Panc1 (cell line): ENCODE results near the gene FANK1. TPM values are rescaled to one million over a fixed set of nuclear protein-coding genes. Genes with fewer than 3 reads are reported as not detected.
A peak's percentile ranks its signal among the peaks of the same experiment; 100 is the strongest.
"Not testable (repeated sequence)": the region's sequence is repeated elsewhere in the genome, so short reads cannot be mapped to it uniquely, and the experiment has no call there.

Experiments used
- ATAC-seq: fragments of 200-7000 bp; cut with Tn5 transposase; 2 replicates; pipeline ENCODE4 v1.9.1; 2020; ENCODE audit warnings: mild to moderate bottlenecking, moderate library complexity
- BruUV-seq: library from RNA; stranded (reverse); fragments of 400-500 nt; replicated peaks from 2 replicates; lab custom pipeline; 2021; lab: Mats Ljungman, UMichigan
- CTCF ChIA-PET: fragments of 300-600 bp; sonication (Branson Sonifier 250); formaldehyde crosslinking; loops from one replicate; lab custom pipeline; 2022; ENCODE audit warnings: antibody characterized with exemption; lab: Charles Lee
- POLR2A ChIA-PET: fragments of 300-600 bp; sonication (Branson Sonifier 250); formaldehyde crosslinking; loops from one replicate; lab custom pipeline; 2022; ENCODE audit warnings: antibody characterized with exemption; lab: Charles Lee
- DNase-seq: peaks from one replicate; pipeline ENCODE4 v3.0.0-alpha.2; 2010; ENCODE audit warnings: low read depth, low spot score
- H3K27ac ChIP-seq: 2 replicates; pipeline ENCODE4 v1.5.1; 2011; ENCODE audit warnings: mild to moderate bottlenecking, low read length, inconsistent platforms
- H3K27me3 ChIP-seq: fragments of 200-500 bp; sonication (Bioruptor generic); 2 replicates; pipeline ENCODE4 v1.6.0; 2014; ENCODE audit warnings: low read length, inconsistent platforms; ENCODE audit not compliant: control insufficient read depth, insufficient read depth
- H3K36me3 ChIP-seq: fragments of 200-500 bp; sonication (Bioruptor generic); 2 replicates; pipeline ENCODE4 v1.5.1; 2014; ENCODE audit warnings: inconsistent platforms, mild to moderate bottlenecking, low read length, moderate library complexity; ENCODE audit not compliant: control insufficient read depth, insufficient read depth
- H3K4me1 ChIP-seq: 2 replicates; pipeline ENCODE4 v1.5.1; 2011; ENCODE audit warnings: inconsistent platforms, mild to moderate bottlenecking, low read length, moderate library complexity; ENCODE audit not compliant: control insufficient read depth, insufficient read depth
- H3K4me3 ChIP-seq, 2 experiments: 2 replicates each; pipeline ENCODE4 v1.5.1; 2011 to 2012; ENCODE audit warnings: low read depth in 2 of 2, low read length in 2 of 2, mild to moderate bottlenecking in 2 of 2, inconsistent platforms in 1 of 2, moderate library complexity in 1 of 2
- H3K9me3 ChIP-seq: fragments of 200-500 bp; sonication (Bioruptor generic); 2 replicates; pipeline ENCODE4 v1.5.1; 2014; ENCODE audit warnings: low read depth, mild to moderate bottlenecking, inconsistent platforms, low read length, moderate library complexity; ENCODE audit not compliant: control insufficient read depth, insufficient read depth
- CTCF ChIP-seq: fragments of 450-650 bp; IDR thresholded peaks from 2 replicates; pipeline ENCODE4 v1.5.1; 2017; ENCODE audit warnings: mild to moderate bottlenecking
- POLR2AphosphoS5 ChIP-seq: IDR thresholded peaks from 2 replicates; pipeline ENCODE4 v1.6.1; 2012; ENCODE audit warnings: mild to moderate bottlenecking, low read depth, low read length, moderate library complexity
- REST ChIP-seq, 2 experiments: IDR thresholded peaks; 2 replicates each; pipeline ENCODE4 v1.6.1; 2011 to 2012; ENCODE audit warnings: low read depth in 2 of 2, control low read depth in 1 of 2, low read length in 1 of 2, mild to moderate bottlenecking in 1 of 2, moderate library complexity in 1 of 2; ENCODE audit not compliant: insufficient read depth in 1 of 2
- SIN3A ChIP-seq: IDR thresholded peaks from 2 replicates; pipeline ENCODE4 v1.6.1; 2012; ENCODE audit warnings: low read depth, mild to moderate bottlenecking, low read length, moderate library complexity, borderline replicate concordance; ENCODE audit not compliant: insufficient read depth
- TCF7L2 ChIP-seq: IDR thresholded peaks from 2 replicates; pipeline ENCODE4 v1.6.1; 2011; ENCODE audit warnings: mild to moderate bottlenecking, low read depth, low read length, inconsistent platforms
- in situ Hi-C: cut with HindIII; loops from 2 replicates; pipeline ENCODE4 v1.10.0; 2016; ENCODE audit warnings: low sequenced_read_pairs, low pct_unique_long_range_greater_than_20kb
- intact Hi-C: fragments of 100-400 bp; cut with micrococcal nuclease; formaldehyde crosslinking; loops from one replicate; pipeline ENCODE4 v1.10.0; 2022; ENCODE audit not compliant: unreplicated experiment
- total RNA-seq: library from RNA; stranded (reverse); gene quantifications from one replicate; pipeline ENCODE4 v1.2.1, GENCODE V29; 2021; ENCODE audit not compliant: unreplicated experiment

Gene FANK1
- total RNA-seq, 1 experiment from 2014 or later = 19.1 TPM

GRCh38 chr10:126046831-126047230, 150.5 kb downstream of the FANK1 start:
- ChIA-PET CTCF (no interaction called here), POLR2A (no interaction called here)
- Histone ChIP-seq H3K36me3 (no peaks in the 10 kb centered on the region), H3K4me1 (no peaks in the 10 kb centered on the region; the same call in 1 of the 2 replicates), H3K27ac (no peak overlapping the region), H3K27me3 (no peaks in the 10 kb centered on the region), H3K9me3 (no peaks in the 10 kb centered on the region), H3K4me3 (no peak overlapping the region)
- no TSS peak for BruUV-seq
- ATAC-seq (no peak), DNase-seq (no peak)
- intact Hi-C loops = no loop called here
- no peak for TF ChIP-seq REST (IDR thresholded peaks at IDR 0.05; ENCODE audit: insufficient read depth in 1 of 2, low read depth in 2 of 2, low read length in 1 of 2)
- TF ChIP-seq POLR2AphosphoS5 = no peak
- no peak for TF ChIP-seq CTCF
- no peak for TF ChIP-seq SIN3A
- TF ChIP-seq TCF7L2 = no peak
- in situ Hi-C loops = no loop called here

- H3K4me3 ChIP-seq, BruUV-seq, H3K27ac ChIP-seq, POLR2A ChIA-PET, H3K9me3 ChIP-seq, DNase-seq, H3K36me3 ChIP-seq, in situ Hi-C loops, CTCF ChIA-PET, H3K27me3 ChIP-seq, intact Hi-C loops, ATAC-seq, H3K4me1 ChIP-seq: not testable (repeated sequence)
Measured at GRCh38 chr10:126047749-126048148, 151.4 kb downstream of the FANK1 start.

GRCh38 chr10:126049759-126050700, 153.7 kb downstream of the FANK1 start:
- H3K27ac ChIP-seq = no peak overlapping the region

More at GRCh38 chr10:126049759-126050700, 153.7 kb downstream of the FANK1 start:
- Histone ChIP-seq H3K9me3 (no peaks in the 10 kb centered on the region), H3K4me1 (no peaks in the 10 kb centered on the region), H3K4me3 (no peak overlapping the region), H3K27me3 (no peaks in the 10 kb centered on the region), H3K36me3 (no peaks in the 10 kb centered on the region)
- no TSS peak for BruUV-seq
- DNase-seq = no peak
- TF ChIP-seq POLR2AphosphoS5 (no peak), REST (IDR thresholded peaks at IDR 0.05; ENCODE audit: insufficient read depth in 1 of 2, low read depth in 2 of 2, low read length in 1 of 2) (no peak), TCF7L2 (no peak), SIN3A (no peak), CTCF (no peak)
- ChIA-PET POLR2A (no interaction called here), CTCF (no interaction called here)
- intact Hi-C loops (no loop called here), in situ Hi-C loops (no loop called here)
- peak; percentile 58; the same call in 1 of the 2 replicates for ATAC-seq
